Glutamatergic neuron (in vitro differentiated cells): ENCODE data around the gene AFAP1. TPM values are rescaled to one million over a fixed set of nuclear protein-coding genes. Genes with fewer than 3 reads are reported as not detected.
A peak's percentile ranks its signal among the peaks of the same experiment; 100 is the strongest.

ENCODE experiments used
- DNase-seq: peaks from one replicate; pipeline ENCODE4 v3.0.0; 2022
- H3K27ac Mint-ChIP-seq: one replicate; pipeline ENCODE4 v1.8.0; 2020; ENCODE audit warnings: mild to moderate bottlenecking, mixed read lengths, inconsistent platforms; ENCODE audit not compliant: unreplicated experiment
- H3K27me3 Mint-ChIP-seq: one replicate; pipeline ENCODE4 v1.8.0; 2020; ENCODE audit warnings: mild to moderate bottlenecking, moderate library complexity, mixed read lengths, inconsistent platforms; ENCODE audit not compliant: unreplicated experiment
- H3K36me3 Mint-ChIP-seq: one replicate; pipeline ENCODE4 v1.8.0; 2020; ENCODE audit warnings: mild to moderate bottlenecking, mixed read lengths, inconsistent platforms; ENCODE audit not compliant: unreplicated experiment
- H3K4me1 Mint-ChIP-seq: one replicate; pipeline ENCODE4 v1.8.0; 2020; ENCODE audit warnings: mild to moderate bottlenecking, low read depth, mixed read lengths, inconsistent platforms; ENCODE audit not compliant: unreplicated experiment
- H3K4me3 Mint-ChIP-seq: one replicate; pipeline ENCODE4 v1.8.0; 2020; ENCODE audit warnings: mild to moderate bottlenecking, mixed read lengths, inconsistent platforms; ENCODE audit not compliant: unreplicated experiment
- H3K9me3 Mint-ChIP-seq: one replicate; pipeline ENCODE4 v1.8.0; 2020; ENCODE audit warnings: mild to moderate bottlenecking, moderate library complexity, mixed read lengths, inconsistent platforms; ENCODE audit not compliant: unreplicated experiment
- total RNA-seq: library from RNA; stranded (reverse); fragmentation: NEBNext Ultra II Directional; extraction: Animal tissue kit (Norgen Biotek cat#: 25700); gene quantifications from one replicate; pipeline ENCODE4 v1.2.1, GENCODE V29; 2021; ENCODE audit not compliant: unreplicated experiment
- TF ChIP-seq, protein P1 (sequence below): fragments of 200-600 bp; sonication (generic); IDR thresholded peaks from one replicate; pipeline ENCODE4 v1.5.0; 2021; ENCODE audit not compliant: partially characterized antibody, unreplicated experiment

The AFAP1 gene
- total RNA-seq, 1 donor from 2014 or later, result 528 TPM

DNA sequence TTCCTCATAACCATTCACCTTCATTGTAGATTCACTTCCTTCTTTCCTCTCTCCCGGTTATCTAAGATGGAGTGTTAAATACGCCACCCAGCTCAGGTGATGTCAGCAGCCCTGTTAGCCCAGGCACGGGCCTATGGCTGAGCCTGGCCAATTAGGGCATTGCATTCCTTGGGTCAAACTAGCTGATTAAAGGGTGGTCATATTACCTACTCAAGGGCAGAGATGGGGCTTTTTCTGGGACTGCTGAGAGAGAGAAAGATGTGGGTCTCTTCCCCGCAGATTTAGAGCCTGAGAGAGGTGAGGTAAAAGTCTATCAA lies 39.9 kb upstream of the AFAP1 start:
- H3K36me3 Mint-ChIP-seq, result no peaks in the 10 kb centered on the region
- H3K27ac Mint-ChIP-seq, result peak overlapping the region; percentile 13
- no peak for DNase-seq
- TF ChIP-seq, protein P1, sequence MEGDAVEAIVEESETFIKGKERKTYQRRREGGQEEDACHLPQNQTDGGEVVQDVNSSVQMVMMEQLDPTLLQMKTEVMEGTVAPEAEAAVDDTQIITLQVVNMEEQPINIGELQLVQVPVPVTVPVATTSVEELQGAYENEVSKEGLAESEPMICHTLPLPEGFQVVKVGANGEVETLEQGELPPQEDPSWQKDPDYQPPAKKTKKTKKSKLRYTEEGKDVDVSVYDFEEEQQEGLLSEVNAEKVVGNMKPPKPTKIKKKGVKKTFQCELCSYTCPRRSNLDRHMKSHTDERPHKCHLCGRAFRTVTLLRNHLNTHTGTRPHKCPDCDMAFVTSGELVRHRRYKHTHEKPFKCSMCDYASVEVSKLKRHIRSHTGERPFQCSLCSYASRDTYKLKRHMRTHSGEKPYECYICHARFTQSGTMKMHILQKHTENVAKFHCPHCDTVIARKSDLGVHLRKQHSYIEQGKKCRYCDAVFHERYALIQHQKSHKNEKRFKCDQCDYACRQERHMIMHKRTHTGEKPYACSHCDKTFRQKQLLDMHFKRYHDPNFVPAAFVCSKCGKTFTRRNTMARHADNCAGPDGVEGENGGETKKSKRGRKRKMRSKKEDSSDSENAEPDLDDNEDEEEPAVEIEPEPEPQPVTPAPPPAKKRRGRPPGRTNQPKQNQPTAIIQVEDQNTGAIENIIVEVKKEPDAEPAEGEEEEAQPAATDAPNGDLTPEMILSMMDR, result no peak
- peaks cover 4% of the 10 kb centered on the region for H3K27me3 Mint-ChIP-seq
- no peak overlapping the region for H3K4me3 Mint-ChIP-seq
- H3K9me3 Mint-ChIP-seq, result peaks cover 7% of the 10 kb centered on the region
- peaks cover 38% of the 10 kb centered on the region for H3K4me1 Mint-ChIP-seq

DNA sequence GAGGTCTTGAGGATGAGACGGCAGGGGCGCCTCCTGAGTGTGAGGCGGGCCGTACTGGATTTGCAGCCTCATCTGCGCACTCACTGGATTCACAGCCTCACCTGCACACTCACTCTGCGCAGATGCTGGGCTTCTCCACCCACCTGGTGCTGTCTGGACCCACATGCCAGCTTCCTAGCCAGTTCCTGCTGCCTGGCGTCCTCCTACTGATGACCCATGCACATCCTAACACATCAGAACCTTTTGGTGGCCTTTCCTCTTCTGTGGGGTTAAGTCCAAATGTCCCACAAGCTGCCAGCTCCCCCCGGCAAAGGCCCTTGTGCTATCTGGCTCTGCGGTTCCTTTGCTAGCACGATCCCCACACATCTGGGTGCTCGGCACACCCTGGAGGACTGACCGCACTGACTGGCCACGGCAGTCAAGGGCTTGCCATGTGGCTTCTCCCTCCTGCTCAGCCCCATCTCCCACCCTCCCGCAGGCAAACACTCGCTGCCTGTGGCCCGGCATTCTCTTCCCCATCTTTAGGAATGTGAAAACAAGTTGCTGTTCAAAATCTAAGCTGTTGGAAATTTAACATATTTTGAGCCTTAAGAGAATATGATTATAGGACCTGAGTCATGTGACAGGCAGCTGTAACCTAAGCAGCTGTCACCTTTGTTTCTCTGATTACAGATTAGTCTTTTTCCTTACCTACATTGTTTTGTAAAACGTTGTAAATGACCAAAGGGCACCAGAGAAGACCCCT lies 39.4 kb upstream of the AFAP1 start:
- Mint-ChIP-seq H3K9me3 (peaks cover 7% of the 10 kb centered on the region), H3K4me3 (no peak overlapping the region), H3K4me1 (peaks cover 35% of the 10 kb centered on the region), H3K36me3 (no peaks in the 10 kb centered on the region), H3K27me3 (peaks cover 4% of the 10 kb centered on the region), H3K27ac (peak overlapping the region; percentile 13)
- no peak for DNase-seq
- TF ChIP-seq, protein P1, result no peak

DNA sequence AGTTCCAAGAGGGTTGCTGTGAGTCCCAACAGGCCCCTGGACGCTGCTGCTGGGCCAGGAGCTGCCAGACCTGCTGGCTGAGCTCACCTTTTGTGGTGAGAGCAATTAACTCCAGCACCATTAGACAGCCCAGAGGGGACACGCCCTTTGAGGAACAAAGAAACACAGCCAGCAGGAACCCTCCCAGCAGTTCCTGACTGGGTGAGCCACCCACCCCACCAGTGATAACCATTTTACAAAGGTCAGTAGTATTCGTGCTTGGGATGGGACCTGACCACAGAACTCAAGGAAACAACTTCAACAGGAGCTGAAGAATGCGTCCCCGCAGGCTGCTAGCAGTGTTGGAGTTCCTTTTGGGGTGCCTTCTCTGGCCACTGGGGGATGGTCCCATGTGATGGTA lies 38.8 kb upstream of the AFAP1 start:
- Mint-ChIP-seq H3K9me3 (peaks cover 5% of the 10 kb centered on the region), H3K4me3 (no peak overlapping the region), H3K36me3 (no peaks in the 10 kb centered on the region), H3K4me1 (peaks cover 33% of the 10 kb centered on the region), H3K27me3 (peaks cover 4% of the 10 kb centered on the region), H3K27ac (no peak overlapping the region)
- DNase-seq, result no peak
- TF ChIP-seq, protein P1, result no peak

DNA sequence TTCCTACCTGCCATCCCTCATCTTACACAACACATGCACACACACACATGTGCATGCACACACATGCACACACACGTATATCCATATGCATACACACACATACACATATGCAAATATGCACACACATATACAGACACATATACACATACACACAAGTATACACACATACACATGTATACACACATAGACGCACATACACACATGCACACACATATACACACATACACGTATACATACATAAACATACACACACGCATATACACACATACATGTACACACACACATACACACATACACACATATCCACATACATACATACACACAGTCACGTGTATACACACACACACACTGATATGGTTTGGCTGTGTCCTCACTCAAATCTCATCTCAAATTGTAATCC lies 37.0 kb upstream of the AFAP1 start:
- Mint-ChIP-seq H3K4me1 (peaks cover 31% of the 10 kb centered on the region), H3K36me3 (peaks cover 4% of the 10 kb centered on the region), H3K27ac (no peak overlapping the region), H3K27me3 (peaks cover 6% of the 10 kb centered on the region), H3K9me3 (peaks cover 11% of the 10 kb centered on the region), H3K4me3 (no peak overlapping the region)
- no peak for DNase-seq
- TF ChIP-seq, protein P1, result no peak

DNA sequence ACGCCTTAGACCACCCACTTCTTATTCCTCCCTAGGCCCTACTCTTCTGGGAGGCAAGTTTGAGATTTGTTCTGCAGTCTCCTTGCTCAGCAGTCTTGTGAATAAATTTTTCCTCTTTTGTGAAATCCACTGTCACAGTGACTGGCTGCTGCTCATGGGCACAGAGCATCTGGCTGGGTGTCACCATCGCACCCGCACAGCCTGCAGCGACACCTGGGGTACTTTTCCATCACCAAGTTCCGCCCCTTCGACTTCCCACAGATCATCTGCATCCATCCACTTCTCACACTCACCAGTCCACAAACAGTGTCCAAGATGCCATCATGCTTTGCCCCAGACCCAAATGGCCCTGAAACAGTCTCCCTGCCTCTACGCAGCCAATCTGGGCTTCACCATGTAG lies 36.4 kb upstream of the AFAP1 start:
- Mint-ChIP-seq H3K4me3 (no peak overlapping the region), H3K4me1 (peaks cover 26% of the 10 kb centered on the region), H3K9me3 (peaks cover 10% of the 10 kb centered on the region), H3K36me3 (peaks cover 4% of the 10 kb centered on the region), H3K27ac (no peak overlapping the region), H3K27me3 (peaks cover 3% of the 10 kb centered on the region)
- DNase-seq, result no peak
- TF ChIP-seq, protein P1, result no peak
